DMS 273 (cell line): Measurements from ENCODE around the gene ITPKB.
"Not testable (repeated sequence)": the region's sequence is repeated elsewhere in the genome, so short reads cannot be mapped to it uniquely, and the experiment has no call there.

Source experiments
- DNase-seq: peaks from one replicate; lab custom pipeline; 2025; ENCODE audit not compliant: unreplicated experiment; lab: John Stamatoyannopoulos, UW

Gene ITPKB

GRCh38 chr1:226731257-226731893, 7.7 kb downstream of the ITPKB start:
- no peak for DNase-seq

GRCh38 chr1:226730836-226731235, 8.2 kb downstream of the ITPKB start:
- no peak for DNase-seq

GRCh38 chr1:226730071-226730470, 9.0 kb downstream of the ITPKB start:
- no peak for DNase-seq

DNA sequence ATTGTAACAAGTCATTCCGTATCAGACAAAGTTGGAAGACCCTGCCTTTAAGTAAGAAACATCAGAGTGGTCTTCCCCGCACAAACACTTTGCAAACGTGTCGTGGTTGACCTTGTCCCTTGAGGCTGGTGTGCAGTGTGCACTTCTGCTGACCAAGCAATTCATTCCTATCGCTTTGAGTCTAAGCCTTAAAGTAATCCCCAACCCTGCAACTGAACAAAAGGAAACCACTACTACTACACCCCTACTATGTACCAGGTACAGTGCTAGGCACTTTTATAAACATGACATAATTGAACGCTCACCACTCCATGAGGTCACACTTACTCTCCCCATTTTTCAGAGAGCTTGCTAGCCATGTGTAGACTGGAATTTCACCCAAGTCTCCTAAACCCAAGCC, 10.6 kb downstream of the ITPKB start:
- DNase-seq, result no peak

GRCh38 chr1:226725897-226726267, 13.2 kb downstream of the ITPKB start:
- no peak for DNase-seq

DNA sequence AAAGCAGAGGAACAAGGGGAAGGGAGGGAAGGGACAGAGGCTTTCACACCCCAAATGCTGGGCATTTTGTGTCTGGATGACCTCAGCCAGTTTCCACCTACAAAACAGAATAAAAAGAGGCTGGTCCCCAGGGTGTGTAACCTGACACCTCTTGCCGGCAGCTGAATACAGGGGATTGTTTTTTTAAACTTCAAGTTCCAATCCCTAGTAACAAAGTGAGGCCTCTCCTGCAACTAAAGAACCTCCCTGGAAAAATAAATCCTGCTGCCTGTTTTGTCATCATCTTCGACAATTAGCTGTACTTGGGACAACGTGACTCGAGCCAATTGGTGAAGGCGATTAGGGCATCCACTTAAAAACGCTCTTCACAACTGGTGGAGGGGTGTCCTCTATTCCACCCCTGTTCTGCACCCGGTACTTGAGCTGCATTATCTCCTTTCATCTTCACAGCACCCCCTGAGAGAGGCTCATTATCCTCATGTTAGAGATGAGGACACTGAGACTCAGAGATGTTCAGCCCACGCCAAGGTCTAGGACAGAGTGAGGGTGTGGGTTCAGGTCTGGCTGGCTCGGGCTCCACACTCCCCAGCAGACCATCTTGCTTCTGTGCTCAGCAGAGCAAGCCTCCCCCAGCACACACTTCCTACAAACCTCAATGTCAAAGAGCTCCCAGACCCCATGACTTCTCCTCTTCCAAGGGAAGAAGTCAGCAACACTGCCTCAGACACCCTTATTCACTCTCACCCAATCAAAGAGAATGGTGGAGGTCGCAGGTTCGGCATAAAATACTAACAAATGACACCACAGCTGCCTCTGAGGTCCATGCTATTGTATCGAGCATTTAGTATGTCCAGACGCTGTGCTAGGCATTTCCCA, 15.2 kb downstream of the ITPKB start:
- DNase-seq, result peak; percentile 91

GRCh38 chr1:226722901-226723656, 16.0 kb downstream of the ITPKB start:
- DNase-seq, result peak; percentile 82

GRCh38 chr1:226722240-226722900, 16.7 kb downstream of the ITPKB start:
- peak; percentile 94 for DNase-seq

GRCh38 chr1:226720574-226720973, 18.5 kb downstream of the ITPKB start:
- not testable (repeated sequence) for DNase-seq

GRCh38 chr1:226719596-226720387, 19.3 kb downstream of the ITPKB start:
- peak; percentile 34 for DNase-seq

GRCh38 chr1:226717256-226717909, 21.7 kb downstream of the ITPKB start:
- DNase-seq, result no peak

- DNase-seq, result no peak
Measured at GRCh38 chr1:226716577-226716976, 22.5 kb downstream of the ITPKB start.

DNA sequence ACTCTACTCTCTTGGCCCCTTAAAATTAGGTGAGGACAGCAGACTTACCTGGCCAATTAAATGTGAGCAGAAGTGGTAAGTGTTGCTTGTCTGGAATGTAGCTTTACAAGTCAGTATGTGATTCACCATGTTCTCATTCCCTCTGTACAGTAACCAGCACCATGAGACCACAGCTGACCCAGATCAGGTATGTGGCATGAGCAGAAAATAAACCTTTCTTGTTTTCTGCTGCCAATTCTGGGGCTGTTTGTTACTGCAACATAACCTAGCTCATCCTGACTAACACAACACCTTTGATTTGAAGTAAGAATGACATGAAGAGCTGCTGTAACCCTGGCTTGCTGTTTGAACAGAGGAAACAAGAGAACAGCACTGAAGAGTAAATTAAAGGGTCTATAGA, 24.9 kb downstream of the ITPKB start:
- no peak for DNase-seq

- no peak for DNase-seq
Measured at GRCh38 chr1:226712742-226713419, 26.2 kb downstream of the ITPKB start.

DNA sequence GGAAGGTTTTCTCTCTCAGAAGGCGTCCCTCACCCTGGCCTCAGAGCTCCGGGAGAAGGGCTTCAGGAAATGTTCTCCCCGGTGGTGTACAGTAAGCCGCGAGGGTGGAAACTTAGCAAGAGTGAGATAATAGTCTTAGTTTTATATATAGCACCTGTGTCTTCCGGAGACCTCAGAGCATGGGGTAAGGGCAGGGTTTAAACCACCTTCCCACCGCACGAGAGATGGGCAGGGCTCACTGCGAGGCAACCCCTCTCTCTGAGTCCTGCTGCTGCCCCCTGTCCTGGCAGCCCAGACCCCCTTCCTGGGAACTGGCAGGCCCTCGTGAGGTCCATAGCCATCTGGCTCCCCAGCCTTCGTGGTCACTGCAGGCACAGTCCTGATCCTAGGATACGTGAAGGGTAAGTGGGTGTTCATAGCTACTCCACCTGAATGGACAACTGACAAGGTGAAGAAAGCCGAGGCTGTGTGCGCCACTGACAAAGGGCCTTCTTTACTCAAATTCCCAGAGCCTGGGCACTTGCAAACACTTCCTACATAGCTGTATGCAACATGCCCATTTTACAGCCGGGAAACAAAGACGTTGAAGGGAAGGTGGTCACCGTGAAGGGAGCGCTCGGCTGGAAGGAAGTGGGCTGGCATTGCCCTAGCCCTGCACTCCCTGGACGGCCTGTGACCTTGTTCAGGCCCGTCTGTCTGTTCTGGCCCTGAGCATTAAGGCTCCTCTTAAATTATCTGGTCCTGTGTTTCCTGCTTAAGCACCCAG, 26.9 kb downstream of the ITPKB start:
- no peak for DNase-seq

DNA sequence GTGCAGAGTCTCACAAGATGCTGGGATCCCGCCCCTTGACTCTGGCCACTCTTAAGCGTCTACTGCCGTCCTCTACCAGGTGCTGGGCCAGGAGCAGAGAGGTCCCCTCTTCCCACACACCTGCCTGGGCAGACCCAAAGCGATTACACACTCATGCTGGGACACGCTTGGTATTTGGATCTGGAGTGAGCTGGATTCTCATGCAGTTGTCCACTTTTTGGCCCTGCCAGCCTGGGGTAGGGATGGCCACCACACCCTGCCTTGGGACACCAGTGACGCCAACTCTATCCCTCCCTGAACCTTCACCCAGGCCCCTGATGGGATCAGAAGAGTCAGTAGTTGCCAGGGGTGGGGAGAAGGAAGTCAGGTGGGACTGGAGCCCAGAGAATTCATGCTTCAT, 28.6 kb downstream of the ITPKB start:
- DNase-seq, result no peak

DNA sequence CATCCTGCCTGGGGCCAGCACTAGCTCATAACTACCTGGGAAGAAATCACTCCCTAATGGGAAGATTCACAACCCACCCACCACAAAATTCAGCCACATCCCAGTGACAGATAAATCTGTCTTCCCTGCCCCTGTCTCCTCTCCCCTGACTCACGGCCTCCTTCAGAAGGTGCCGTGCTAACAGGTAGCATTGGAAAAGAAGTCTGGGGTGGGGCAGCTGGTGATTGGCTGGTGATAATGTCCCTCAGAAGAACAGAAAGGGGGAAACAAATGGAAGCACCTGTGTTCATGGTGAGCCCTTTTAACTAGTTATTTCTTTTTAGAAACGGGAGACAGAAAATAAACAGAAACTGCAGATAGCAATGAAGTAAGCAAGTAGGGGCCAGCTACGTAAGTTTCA, 29.1 kb downstream of the ITPKB start:
- no peak for DNase-seq

DNA sequence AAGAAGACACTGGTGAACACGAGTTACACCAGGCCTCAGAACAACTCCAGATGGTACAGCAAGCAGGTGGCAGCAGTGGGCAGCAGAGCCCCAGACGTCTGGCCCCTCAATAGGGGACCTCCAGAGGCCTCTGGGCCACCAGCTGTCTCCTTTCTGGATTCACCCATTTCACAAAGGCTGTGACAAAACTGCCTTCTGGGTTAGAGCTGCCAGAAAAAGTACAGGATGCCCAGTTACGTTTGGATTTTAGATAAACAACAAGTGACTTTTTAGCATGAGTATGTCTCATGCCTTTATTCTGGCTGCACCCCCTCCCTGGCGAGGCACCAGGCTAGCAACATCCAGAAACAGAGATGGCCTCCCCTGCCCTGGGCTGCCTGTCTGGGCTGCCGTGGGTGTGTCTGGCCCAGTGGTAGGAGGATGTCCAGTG, 30.1 kb downstream of the ITPKB start:
- DNase-seq, result peak; percentile 91

DNA sequence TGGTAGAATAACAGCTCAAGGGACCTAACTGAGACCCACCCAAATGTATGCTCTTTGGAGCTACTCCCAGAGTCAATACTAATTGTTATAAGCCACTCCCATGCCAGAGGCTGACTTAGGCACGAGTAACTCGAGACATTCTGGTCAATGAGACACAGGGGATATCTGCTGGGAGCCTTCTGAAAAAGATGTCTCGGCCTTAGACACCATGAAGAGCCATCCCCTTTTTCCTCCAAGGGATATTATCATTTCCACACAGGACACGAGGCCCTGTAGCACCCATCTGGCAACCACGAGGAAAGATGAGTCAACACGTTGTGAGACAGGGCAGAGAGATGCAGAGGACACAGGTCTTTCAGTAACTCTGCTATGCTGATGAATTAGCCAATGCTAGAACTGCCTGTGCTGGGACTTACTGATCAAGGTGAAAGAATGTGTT, 30.7 kb downstream of the ITPKB start:
- peak; percentile 90 for DNase-seq
